ENCODE measurements around the gene BLOC1S3.

BLOC1S3 gene

GRCh38 chr19:45186509-45187334, 8.1 kb downstream of the BLOC1S3 start:
- H3K9me3 ChIP-seq (ENCODE audit: control insufficient read depth, insufficient read depth, low read length) = no peaks in the 10 kb centered on the region
- H3K4me1 ChIP-seq (ENCODE audit: control insufficient read depth, insufficient read depth, low read length) = no peaks in the 10 kb centered on the region
- H3K27ac ChIP-seq (ENCODE audit: low read length) = no peak overlapping the region
- DNase-seq (ENCODE audit: low read depth, low spot score) = no peak
- H3K4me3 ChIP-seq (ENCODE audit: low read length) = no peak overlapping the region
- H3K27me3 ChIP-seq (ENCODE audit: control insufficient read depth, insufficient read depth, low read length) = no peaks in the 10 kb centered on the region
- no peaks in the 10 kb centered on the region for H3K36me3 ChIP-seq (ENCODE audit: control insufficient read depth, insufficient read depth, low read length)
- WGBS (ENCODE audit: insufficient coverage, insufficient read length) = no CpG with 5 or more reads among the region's 12 CpGs

GRCh38 chr19:45187421-45188100, 9.0 kb downstream of the BLOC1S3 start:
- no peak overlapping the region for H3K4me3 ChIP-seq (ENCODE audit: low read length)
- no peaks in the 10 kb centered on the region for H3K9me3 ChIP-seq (ENCODE audit: control insufficient read depth, insufficient read depth, low read length)
- no peak for DNase-seq (ENCODE audit: low read depth, low spot score)
- no peak overlapping the region for H3K27ac ChIP-seq (ENCODE audit: low read length)
- no CpG with 5 or more reads among the region's 12 CpGs for WGBS (ENCODE audit: insufficient coverage, insufficient read length)
- no peaks in the 10 kb centered on the region for H3K27me3 ChIP-seq (ENCODE audit: control insufficient read depth, insufficient read depth, low read length)
- H3K36me3 ChIP-seq (ENCODE audit: control insufficient read depth, insufficient read depth, low read length) = no peaks in the 10 kb centered on the region
- no peaks in the 10 kb centered on the region for H3K4me1 ChIP-seq (ENCODE audit: control insufficient read depth, insufficient read depth, low read length)

- DNase-seq (ENCODE audit: low read depth, low spot score) = no peak
- Histone ChIP-seq H3K4me1 (ENCODE audit: control insufficient read depth, insufficient read depth, low read length) (no peaks in the 10 kb centered on the region), H3K4me3 (ENCODE audit: low read length) (no peak overlapping the region), H3K27ac (ENCODE audit: low read length) (no peak overlapping the region), H3K9me3 (ENCODE audit: control insufficient read depth, insufficient read depth, low read length) (no peaks in the 10 kb centered on the region), H3K36me3 (ENCODE audit: control insufficient read depth, insufficient read depth, low read length) (no peaks in the 10 kb centered on the region), H3K27me3 (ENCODE audit: control insufficient read depth, insufficient read depth, low read length) (no peaks in the 10 kb centered on the region)
- WGBS (ENCODE audit: insufficient coverage, insufficient read length) = no CpG with 5 or more reads among the region's 1 CpG
Measured at GRCh38 chr19:45189971-45190370, 11.4 kb downstream of the BLOC1S3 start.

GRCh38 chr19:45191375-45191774, 12.8 kb downstream of the BLOC1S3 start:
- DNase-seq (ENCODE audit: low read depth, low spot score) = no peak
- no peak overlapping the region for H3K4me3 ChIP-seq (ENCODE audit: low read length)
- no peaks in the 10 kb centered on the region for H3K4me1 ChIP-seq (ENCODE audit: control insufficient read depth, insufficient read depth, low read length)
- WGBS (ENCODE audit: insufficient coverage, insufficient read length) = no CpG with 5 or more reads among the region's 4 CpGs
- H3K9me3 ChIP-seq (ENCODE audit: control insufficient read depth, insufficient read depth, low read length) = no peaks in the 10 kb centered on the region
- H3K27me3 ChIP-seq (ENCODE audit: control insufficient read depth, insufficient read depth, low read length) = no peaks in the 10 kb centered on the region
- H3K36me3 ChIP-seq (ENCODE audit: control insufficient read depth, insufficient read depth, low read length) = no peaks in the 10 kb centered on the region
- H3K27ac ChIP-seq (ENCODE audit: low read length) = no peak overlapping the region

GRCh38 chr19:45195764-45196163, 17.2 kb downstream of the BLOC1S3 start:
- Histone ChIP-seq H3K36me3 (ENCODE audit: control insufficient read depth, insufficient read depth, low read length) (no peaks in the 10 kb centered on the region), H3K9me3 (ENCODE audit: control insufficient read depth, insufficient read depth, low read length) (no peaks in the 10 kb centered on the region), H3K4me3 (ENCODE audit: low read length) (no peak overlapping the region), H3K4me1 (ENCODE audit: control insufficient read depth, insufficient read depth, low read length) (no peaks in the 10 kb centered on the region), H3K27ac (ENCODE audit: low read length) (no peak overlapping the region), H3K27me3 (ENCODE audit: control insufficient read depth, insufficient read depth, low read length) (no peaks in the 10 kb centered on the region)
- WGBS (ENCODE audit: insufficient coverage, insufficient read length) = no CpG with 5 or more reads among the region's 6 CpGs
- DNase-seq (ENCODE audit: low read depth, low spot score) = no peak

GRCh38 chr19:45200568-45200967, 22.0 kb downstream of the BLOC1S3 start:
- H3K36me3 ChIP-seq (ENCODE audit: control insufficient read depth, insufficient read depth, low read length) = no peaks in the 10 kb centered on the region
- H3K27ac ChIP-seq (ENCODE audit: low read length) = no peak overlapping the region
- H3K4me3 ChIP-seq (ENCODE audit: low read length) = no peak overlapping the region
- no CpG with 5 or more reads among the region's 4 CpGs for WGBS (ENCODE audit: insufficient coverage, insufficient read length)
- no peaks in the 10 kb centered on the region for H3K27me3 ChIP-seq (ENCODE audit: control insufficient read depth, insufficient read depth, low read length)
- no peak for DNase-seq (ENCODE audit: low read depth, low spot score)
- no peaks in the 10 kb centered on the region for H3K4me1 ChIP-seq (ENCODE audit: control insufficient read depth, insufficient read depth, low read length)
- H3K9me3 ChIP-seq (ENCODE audit: control insufficient read depth, insufficient read depth, low read length) = no peaks in the 10 kb centered on the region

- Histone ChIP-seq H3K27me3 (ENCODE audit: control insufficient read depth, insufficient read depth, low read length) (no peaks in the 10 kb centered on the region), H3K36me3 (ENCODE audit: control insufficient read depth, insufficient read depth, low read length) (no peaks in the 10 kb centered on the region), H3K9me3 (ENCODE audit: control insufficient read depth, insufficient read depth, low read length) (no peaks in the 10 kb centered on the region), H3K4me1 (ENCODE audit: control insufficient read depth, insufficient read depth, low read length) (no peaks in the 10 kb centered on the region), H3K27ac (ENCODE audit: low read length) (no peak overlapping the region), H3K4me3 (ENCODE audit: low read length) (no peak overlapping the region)
- WGBS (ENCODE audit: insufficient coverage, insufficient read length) = no CpG with 5 or more reads among the region's 6 CpGs
- DNase-seq (ENCODE audit: low read depth, low spot score) = no peak
Measured at GRCh38 chr19:45202637-45203036, 24.1 kb downstream of the BLOC1S3 start.

- no peak for DNase-seq (ENCODE audit: low read depth, low spot score)
- no peaks in the 10 kb centered on the region for H3K36me3 ChIP-seq (ENCODE audit: control insufficient read depth, insufficient read depth, low read length)
- no peaks in the 10 kb centered on the region for H3K27me3 ChIP-seq (ENCODE audit: control insufficient read depth, insufficient read depth, low read length)
- no peak overlapping the region for H3K27ac ChIP-seq (ENCODE audit: low read length)
- no peaks in the 10 kb centered on the region for H3K4me1 ChIP-seq (ENCODE audit: control insufficient read depth, insufficient read depth, low read length)
- H3K4me3 ChIP-seq (ENCODE audit: low read length) = no peak overlapping the region
- H3K9me3 ChIP-seq (ENCODE audit: control insufficient read depth, insufficient read depth, low read length) = no peaks in the 10 kb centered on the region
- WGBS (ENCODE audit: insufficient coverage, insufficient read length) = no CpG with 5 or more reads among the region's 12 CpGs
Measured at GRCh38 chr19:45205810-45206209, 27.2 kb downstream of the BLOC1S3 start.

GRCh38 chr19:45206328-45206727, 27.7 kb downstream of the BLOC1S3 start:
- Histone ChIP-seq H3K27ac (ENCODE audit: low read length) (no peak overlapping the region), H3K4me1 (ENCODE audit: control insufficient read depth, insufficient read depth, low read length) (no peaks in the 10 kb centered on the region), H3K9me3 (ENCODE audit: control insufficient read depth, insufficient read depth, low read length) (no peaks in the 10 kb centered on the region), H3K36me3 (ENCODE audit: control insufficient read depth, insufficient read depth, low read length) (no peaks in the 10 kb centered on the region), H3K4me3 (ENCODE audit: low read length) (no peak overlapping the region), H3K27me3 (ENCODE audit: control insufficient read depth, insufficient read depth, low read length) (no peaks in the 10 kb centered on the region)
- no CpG with 5 or more reads among the region's 3 CpGs for WGBS (ENCODE audit: insufficient coverage, insufficient read length)
- DNase-seq (ENCODE audit: low read depth, low spot score) = no peak

GRCh38 chr19:45211751-45212381, 33.3 kb downstream of the BLOC1S3 start:
- no CpG with 5 or more reads among the region's 17 CpGs for WGBS (ENCODE audit: insufficient coverage, insufficient read length)
- H3K4me1 ChIP-seq (ENCODE audit: control insufficient read depth, insufficient read depth, low read length) = peaks cover 3% of the 10 kb centered on the region; the same call in 1 of the 2 replicates

More at GRCh38 chr19:45211751-45212381, 33.3 kb downstream of the BLOC1S3 start:
- Histone ChIP-seq H3K36me3 (ENCODE audit: control insufficient read depth, insufficient read depth, low read length) (no peaks in the 10 kb centered on the region), H3K27ac (ENCODE audit: low read length) (no peak overlapping the region), H3K27me3 (ENCODE audit: control insufficient read depth, insufficient read depth, low read length) (peaks cover 4% of the 10 kb centered on the region), H3K4me3 (ENCODE audit: low read length) (no peak overlapping the region), H3K9me3 (ENCODE audit: control insufficient read depth, insufficient read depth, low read length) (no peaks in the 10 kb centered on the region)
- no peak for DNase-seq (ENCODE audit: low read depth, low spot score)

All from iPS DF 6.9 (cell line).